GM19238 (cell line): ENCODE measurements around the gene HHATL.

Experiments
- DNase-seq: peaks from one replicate; pipeline ENCODE4 v3.0.0; 2011; ENCODE audit warnings: low spot score; ENCODE audit not compliant: insufficient read length

HHATL gene, protein sequence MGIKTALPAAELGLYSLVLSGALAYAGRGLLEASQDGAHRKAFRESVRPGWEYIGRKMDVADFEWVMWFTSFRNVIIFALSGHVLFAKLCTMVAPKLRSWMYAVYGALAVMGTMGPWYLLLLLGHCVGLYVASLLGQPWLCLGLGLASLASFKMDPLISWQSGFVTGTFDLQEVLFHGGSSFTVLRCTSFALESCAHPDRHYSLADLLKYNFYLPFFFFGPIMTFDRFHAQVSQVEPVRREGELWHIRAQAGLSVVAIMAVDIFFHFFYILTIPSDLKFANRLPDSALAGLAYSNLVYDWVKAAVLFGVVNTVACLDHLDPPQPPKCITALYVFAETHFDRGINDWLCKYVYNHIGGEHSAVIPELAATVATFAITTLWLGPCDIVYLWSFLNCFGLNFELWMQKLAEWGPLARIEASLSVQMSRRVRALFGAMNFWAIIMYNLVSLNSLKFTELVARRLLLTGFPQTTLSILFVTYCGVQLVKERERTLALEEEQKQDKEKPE

DNA sequence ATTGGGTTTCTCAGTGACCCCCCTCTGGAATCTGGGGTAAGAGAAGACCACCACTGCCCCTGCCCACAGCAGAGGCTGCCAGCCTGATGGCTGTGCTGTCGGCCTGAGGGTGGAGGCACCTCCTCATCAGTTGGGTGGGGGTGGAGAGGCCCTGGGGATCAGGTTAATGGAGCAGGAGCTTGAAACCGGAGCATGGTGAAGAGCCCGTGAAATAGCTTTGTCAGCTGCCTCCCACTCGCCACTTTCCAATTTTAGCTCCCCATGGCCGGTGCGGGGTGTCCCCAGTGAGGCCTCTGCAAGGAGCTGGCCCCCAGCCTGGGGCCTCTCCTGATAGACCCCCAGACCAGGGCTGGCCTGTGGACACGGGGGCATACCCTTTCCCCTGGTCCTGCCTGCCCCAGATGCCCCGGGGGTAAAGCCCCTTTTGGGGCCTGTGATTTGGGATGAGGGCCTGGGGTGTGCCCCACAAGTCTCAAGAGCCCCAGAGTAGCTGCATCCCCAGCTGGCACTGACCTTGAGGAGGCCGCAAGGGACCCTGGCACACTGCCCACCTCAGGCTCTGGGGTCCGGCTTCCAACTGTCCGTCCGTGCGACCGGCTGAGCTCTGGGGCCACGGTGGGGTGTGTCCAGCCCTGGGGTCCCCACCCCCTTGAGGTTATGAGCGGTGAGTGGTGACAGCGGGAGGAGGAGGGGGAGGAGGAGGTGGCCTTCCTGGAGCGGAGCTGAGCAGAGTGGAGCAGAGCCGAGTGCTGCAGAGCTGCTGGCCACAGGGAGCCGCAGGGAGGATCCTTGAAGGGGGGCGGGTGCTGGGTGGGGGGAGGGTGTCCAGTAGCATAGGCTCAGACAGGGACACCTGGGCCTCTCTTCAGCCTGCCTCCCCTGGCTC, at the start of gene HHATL:
HHATL (minus strand) TSS at position 733 of the 886 bp plus-strand sequence. CDS start 1,972 bp downstream, outside the sequence.
- no peak for DNase-seq

DNA sequence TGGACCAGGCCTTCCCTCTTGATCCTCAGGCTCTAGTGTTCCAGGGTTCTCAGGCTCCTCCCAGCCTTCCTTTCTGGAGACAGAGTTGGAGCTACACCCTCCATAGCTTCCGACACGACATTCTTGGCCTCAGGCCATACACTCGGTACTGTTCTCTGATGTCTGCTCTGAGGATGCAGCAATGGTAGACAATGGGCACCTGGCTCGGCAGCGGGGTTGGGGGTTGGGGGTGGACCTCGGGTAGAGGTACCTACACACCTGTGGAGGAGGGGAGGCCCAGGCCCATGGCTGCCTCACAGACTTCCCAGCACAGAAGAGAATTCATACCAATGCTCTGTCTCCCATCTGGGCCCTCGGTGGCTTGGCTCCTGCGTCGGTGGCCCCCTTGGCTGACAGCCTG, 49.0 kb upstream of the HHATL start:
- DNase-seq = no peak

DNA sequence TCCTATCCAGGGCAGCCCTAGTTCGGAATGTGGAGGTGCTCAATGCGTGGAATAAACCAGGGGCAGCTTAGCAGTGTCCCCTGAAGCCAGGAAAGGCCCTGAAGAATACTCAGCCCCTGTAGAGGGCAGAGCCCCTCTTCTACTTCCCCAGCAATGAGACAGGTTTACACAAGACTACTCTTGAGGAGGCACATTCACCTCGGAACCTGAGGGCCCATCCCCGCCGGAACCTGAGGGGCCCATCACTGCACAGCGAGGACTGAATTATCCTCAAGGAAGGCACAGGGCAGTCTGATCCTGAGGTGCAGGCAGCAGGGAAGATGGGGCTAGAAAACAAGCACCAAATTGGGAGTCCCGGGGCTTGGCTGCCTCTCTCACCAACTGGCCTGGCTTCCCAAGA, 48.2 kb upstream of the HHATL start:
- no peak for DNase-seq

DNA sequence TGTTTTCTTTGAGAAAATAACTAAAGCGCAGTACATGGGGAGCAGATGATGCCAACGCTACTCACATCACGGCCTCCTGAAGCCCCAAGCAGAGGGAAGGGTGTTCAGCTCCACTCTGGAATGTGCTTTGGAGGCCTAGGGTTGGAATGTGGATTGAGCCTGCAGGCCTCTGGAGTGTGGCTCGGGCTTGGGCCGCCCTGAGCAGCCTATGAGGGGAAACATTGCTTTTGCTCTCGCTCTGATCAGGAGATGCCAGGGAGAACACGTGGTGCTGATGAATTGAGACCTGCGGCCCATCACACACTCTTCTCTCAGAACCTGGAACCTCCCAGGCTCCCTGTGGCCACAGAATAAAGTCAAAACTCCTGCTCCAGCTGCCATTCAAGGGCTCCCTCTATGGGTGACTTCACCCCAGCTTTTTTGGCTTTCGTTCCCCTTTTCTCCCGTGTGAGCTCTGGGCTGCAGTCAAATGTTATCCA, 47.2 kb upstream of the HHATL start:
- DNase-seq = no peak

DNA sequence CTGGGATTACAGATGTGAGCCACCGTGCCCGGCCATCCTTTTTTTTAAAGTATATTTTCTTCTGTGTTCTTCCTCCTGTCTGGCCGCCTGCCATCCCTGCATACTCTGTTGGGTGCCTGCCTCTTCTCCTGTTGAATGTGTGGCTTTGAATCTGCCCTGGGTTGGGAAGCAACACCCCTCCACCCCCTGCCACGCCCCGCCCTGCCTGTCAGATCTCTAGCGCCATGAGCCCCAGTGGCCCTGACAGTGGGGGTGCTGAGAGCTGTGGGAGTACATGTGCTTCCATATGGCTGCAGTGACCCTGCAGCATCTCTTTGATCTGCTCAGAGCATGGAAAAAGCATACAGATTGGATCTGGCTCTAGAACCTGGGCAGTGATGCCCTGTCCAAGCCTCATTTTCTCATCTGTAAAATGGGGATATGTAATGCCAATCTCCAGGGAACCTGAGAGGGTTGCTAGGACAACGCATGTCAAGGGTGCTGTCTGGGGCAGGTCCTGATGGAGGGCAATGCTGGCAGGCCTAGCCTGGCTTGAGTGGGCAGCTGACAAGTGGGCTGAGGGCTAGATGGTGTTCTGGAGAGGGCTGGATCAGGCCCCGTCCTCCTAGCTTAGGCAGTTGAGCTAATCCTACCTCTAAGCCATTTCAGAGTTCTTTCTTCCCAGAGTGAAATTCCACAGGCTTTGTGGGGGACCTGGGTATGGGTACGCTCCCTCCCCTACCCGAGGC, 46.6 kb upstream of the HHATL start:
- DNase-seq = no peak

DNA sequence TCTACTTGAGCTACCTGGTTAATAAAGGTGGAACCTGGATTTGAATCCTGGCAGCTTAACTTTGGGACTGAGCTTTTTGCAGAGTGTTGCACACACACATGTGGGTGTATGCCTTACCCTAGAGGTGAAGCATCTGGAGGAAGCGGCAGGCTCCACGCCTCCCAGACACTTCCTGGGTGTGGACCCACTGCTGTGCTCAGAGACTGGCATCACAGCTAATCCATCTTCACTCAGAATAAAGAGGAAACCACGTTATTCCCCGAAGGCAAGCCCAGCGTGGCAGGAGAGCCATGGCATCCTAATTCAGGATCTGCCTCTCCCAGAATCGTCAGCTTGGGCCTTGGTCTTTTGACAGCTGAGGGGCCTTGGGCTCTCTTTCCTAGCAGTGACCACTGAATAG, 45.0 kb upstream of the HHATL start:
- DNase-seq = no peak

DNA sequence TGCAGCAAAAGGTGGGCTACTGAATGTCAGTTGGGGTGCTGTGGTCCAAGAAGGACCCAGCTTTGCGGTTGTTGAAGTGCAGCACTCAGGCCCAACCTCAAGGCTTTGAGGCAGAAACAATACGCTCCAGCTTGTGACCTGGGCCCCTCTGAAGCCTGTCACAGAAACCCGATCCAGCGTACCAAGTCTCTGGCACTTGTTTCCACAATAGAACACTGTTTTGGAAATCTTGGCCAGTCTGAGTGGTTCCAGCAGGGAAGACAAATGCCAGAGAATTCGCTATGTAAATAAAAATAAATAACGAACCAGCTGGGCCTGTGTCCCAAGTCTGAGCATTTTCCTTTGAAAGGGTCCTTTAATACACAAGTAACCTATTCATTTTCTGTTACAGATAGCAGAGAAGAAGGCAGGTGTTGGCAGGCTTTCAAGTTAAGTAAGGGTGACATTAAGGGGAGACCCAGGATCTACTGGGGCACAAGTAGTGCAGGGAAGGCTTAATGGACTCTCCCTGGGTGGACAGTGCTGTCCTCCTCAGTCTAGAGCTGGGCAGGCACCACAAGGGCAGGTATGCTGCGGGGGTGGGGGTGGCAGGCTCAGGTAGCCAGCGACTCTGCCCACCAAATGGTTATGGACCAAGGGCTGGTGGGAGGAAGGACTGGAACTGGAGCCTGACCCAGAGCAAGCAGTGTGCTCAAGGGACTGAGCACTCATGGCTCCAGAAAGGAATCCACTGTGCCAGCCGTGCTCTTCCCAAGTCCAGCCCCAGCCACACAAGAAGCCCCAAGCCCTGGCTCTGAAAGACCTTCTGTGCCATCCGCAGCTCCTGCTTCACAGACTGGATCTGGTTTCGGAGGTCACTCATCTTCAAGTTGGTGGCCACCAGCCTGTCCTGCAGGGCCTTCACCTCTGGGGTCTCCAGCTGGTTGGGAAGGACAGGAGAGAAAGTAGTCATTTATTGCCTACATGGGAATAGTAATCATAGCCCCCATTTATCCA, 44.2 kb upstream of the HHATL start:
- DNase-seq = no peak

DNA sequence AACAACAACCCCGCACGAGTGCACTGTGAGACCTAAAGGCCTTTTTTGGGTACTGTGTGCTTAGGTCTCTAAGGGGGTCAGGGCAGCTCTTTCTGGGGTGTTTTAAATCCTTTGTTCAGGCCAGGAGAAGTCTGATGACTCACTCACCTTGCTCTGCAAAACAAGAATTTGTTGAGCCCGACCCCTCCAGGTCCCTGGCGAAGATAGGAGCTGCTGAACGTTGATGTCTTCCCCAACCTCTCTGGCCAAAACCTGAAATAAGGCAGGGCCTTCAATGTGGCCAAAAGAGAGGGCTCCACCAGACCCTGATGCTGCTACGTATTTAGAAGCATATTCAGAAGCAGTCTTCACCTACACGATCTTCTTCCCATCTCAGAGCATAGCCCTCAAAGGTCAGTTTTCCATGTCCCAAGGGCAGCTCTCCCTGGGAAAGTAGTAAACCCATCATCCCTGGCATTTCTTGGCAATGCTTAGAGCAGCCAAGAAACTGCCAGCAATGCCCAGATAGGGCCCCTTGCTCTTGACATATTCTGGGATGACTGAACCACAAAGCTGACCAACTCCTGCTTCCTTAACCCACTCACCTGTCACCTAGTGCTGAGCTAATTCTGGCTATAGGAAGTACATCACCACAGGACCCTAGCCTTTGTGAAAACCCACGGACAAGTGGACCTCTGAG, 43.3 kb upstream of the HHATL start:
- DNase-seq = no peak

DNA sequence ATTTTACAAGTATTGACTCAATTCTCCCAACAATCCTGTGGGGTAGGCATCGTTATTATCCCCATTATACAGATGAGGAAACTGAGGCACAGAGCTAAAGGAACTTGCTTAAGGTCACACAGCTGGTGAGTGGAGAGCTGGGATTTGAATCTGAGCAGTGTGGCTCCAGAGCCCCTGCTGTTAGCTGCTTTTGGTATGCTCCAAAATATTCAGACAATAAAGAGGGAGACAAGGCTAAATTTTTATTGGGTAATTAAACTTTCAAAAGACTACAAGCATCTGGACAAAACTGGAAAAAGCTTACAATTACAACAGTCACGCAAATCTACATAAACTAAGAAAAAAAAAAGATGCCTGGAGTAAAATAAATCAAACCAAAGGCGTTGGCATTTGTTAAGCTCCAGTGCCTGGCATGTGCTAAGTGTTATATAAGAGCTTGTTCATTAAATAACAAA, 42.7 kb upstream of the HHATL start:
- no peak for DNase-seq

DNA sequence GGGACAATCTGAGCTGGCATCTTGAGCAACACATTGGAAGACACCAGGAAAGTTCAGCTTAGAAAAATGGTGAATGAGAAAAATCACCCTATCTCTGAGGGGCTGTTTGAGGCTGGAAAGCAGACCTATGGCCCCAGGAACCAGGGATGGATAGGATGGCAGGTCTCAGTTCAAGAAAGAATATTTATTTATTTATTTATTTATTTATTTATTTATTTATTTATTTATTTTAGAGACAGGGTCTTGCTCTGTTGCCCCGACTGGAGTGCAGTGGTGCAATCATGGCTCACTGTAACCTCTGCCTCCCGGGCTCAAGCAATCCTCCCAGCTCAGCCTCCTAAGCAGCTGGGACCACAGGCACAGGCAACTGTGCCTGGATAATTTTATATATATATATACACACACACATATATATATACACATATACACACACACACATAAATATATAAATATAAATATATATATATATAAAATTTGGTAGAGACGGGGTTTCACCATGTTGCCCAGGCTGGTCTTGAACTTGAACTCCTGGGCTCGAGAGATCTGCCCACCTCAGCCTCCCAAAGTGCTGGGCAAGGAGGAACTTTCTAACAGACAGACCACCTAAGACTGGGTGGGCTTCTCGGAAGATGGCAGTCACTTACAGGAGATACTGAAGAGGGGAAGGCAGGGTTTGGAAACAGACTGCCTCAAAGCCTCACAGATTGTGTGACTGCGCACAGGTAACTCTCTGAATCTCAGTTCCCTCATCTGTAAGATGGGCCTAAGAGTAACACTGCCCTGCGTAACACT, 40.8 kb upstream of the HHATL start:
- DNase-seq = no peak

DNA sequence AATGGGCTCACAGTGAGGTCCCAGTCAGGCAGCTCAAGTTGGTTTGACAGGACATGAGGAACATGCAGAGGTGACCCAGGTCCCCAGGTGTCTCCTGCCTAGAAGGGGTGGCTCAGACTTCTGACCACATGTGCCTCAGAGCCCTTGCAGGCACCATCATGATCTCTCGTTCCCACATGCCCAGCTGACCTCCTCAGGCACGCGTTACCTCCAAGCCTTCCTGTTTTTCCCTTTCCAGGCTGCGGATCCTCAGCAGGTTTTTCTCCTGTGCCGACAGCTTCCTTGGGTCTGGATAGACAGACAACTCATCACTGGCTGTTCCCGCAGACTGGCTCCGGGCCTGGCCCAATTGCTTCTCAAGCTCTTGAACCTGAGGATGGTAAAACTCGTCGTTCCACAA, 40.1 kb upstream of the HHATL start:
- no peak for DNase-seq

DNA sequence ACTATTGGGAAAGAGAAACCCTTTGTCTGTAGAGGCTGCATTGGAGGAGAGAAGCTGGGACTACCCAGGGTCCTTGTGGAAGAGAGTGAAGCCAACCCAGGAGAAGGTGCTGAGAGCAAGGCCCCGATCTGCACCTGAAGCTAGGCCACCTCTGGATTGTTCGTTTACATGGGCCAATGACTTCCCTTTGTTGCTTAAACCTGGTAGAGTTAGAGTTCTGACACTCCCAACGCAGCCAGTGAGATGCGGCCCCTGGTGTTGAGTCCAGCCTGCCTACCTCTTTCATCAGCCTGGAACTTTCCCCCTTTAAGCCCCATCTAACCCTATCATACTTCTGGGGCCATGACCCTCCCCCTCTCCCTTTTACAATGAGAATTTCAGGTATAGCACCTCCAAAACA, 39.7 kb upstream of the HHATL start:
- DNase-seq = no peak

DNA sequence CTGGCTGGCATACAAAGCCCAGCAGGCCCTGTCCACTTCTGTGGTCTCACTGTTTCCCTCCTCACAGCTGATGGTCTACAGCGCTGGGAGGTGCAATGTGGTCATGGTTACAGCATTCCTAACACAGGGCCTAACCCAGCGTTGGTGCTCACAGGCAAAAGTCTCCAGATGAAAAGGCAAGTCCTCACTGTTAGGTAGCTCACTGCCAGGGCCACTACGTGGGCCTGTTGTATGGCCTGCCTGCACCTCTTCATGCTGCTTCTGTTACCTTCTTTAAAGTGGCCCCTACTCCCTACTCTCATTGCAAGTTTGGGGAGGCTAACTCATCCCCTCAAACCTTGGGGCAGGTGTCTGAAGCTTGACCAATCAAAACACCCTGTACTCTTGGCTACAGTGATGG, 39.2 kb upstream of the HHATL start:
- DNase-seq = no peak

DNA sequence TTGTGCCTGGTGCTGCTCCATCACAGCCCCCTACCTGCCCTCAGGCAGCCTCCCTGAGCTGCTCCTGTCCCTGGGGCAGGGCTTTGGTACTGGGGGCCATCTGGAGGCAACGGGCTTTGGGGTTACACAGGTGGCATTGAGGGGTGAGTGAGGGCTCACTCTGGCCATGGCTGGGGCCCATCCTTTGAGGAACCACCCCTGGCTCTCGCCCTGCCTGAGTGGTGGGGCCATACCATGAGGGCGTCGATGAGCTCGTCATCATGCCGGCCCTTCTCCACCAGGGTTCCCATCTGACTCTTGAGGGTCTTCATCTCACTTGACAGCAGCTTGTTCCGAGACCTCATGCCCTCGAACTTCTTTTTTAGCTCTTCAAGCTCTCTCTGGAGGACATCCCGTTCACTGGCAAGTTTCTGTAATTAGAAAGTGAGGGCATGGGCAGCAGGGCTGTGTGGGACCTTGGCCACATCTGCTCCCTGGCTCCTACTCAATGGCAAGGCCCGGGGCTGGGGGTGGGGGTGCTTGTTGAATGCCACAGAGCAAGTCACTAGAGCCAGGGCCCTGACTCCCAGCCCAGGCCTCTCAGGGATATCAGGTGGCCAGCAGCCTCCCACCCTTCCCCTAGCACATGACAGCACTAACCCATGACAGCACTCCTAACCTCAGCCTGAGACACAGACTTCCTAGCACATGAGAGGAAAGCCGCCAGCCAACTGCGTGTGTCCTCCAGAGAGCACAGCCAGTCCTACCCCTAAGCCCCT, 37.0 kb upstream of the HHATL start:
- DNase-seq = no peak

DNA sequence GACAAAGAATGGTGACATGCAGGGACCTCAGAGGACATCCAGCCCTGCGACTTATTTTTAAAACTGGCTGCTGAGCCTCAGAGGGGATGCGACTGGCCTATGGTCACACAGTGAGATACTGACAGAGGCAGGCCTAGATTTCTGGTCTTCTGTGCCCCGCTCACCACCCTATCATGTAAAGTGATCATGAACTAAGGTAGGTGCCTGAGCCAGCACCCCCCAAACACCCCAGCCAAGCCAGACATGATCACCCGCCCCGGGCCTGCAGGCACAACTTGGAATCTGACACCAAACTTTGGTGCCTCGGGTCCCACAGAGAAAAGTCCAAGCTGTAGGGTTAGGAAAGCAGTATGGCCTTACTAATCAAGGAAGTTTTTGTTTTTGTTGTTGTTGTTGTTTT, 33.9 kb upstream of the HHATL start:
- DNase-seq = no peak

DNA sequence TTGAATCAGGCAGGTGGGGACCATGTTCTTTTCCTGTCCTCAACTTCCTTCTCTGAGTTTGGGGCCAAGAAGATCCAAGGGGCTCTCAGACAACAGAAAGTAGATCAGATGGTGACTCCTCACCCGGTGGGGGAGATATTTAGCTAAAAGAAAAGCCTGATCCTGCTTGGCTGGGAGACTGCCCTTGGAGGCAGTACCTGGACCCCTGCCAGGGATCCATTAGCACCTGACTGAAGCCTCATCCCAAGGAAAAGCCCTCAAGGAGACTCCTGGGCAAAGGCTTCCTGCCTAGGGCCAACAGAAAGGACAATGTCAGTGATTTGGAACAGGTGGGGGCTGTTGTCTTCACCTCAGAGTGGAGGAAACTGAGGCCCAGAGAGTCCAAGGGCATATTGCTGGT, 33.5 kb upstream of the HHATL start:
- DNase-seq = no peak

DNA sequence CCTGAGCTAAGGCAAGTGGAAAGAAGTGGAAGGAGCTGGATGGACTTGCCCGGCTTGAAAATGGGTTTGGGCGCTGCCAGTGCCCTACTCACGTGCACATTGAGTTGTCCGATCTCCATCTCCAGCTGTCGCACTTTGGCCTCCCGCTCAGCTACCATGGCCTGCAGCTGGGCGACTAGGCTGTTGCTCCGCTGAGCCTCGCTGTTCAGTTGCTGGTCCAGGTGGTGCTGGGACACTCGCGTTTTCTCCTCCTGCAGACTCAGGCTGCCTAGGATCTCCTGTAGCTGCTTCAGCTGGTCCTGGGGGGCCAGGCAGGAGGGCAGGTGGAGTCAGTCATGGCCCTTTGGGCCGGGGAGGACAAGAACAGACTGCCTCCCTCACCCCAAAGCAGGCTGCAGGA, 33.0 kb upstream of the HHATL start:
- no peak for DNase-seq

DNA sequence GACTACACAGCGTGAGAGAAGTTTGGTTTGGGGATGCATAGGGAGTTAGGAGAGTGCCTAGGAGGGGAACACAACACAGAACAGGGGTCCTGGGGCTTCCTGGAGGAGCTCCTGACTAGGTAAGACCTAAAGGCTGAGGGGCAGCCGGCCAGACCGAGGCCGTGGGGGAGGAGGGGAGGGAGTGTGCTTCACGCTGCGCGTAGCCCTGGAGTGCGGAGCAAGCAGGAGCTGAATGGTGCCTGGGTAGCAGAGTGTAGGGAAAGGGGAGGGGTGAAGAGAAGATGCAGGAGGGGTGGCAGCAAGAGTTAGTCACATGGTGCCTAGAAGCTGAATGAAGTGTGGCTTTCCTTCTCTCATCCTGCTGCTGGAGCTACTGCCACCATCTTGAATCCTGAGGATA, 32.4 kb upstream of the HHATL start:
- DNase-seq = no peak
